ENCODE measurements around the gene JAKMIP1. TPM values are rescaled to one million over a fixed set of nuclear protein-coding genes. Genes with fewer than 3 reads are reported as not detected.
"Not testable (repeated sequence)": the region's sequence is repeated elsewhere in the genome, so short reads cannot be mapped to it uniquely, and the experiment has no call there.

JAKMIP1 gene
- total RNA-seq, 1 experiment from 2014 or later, result not detected

DNA sequence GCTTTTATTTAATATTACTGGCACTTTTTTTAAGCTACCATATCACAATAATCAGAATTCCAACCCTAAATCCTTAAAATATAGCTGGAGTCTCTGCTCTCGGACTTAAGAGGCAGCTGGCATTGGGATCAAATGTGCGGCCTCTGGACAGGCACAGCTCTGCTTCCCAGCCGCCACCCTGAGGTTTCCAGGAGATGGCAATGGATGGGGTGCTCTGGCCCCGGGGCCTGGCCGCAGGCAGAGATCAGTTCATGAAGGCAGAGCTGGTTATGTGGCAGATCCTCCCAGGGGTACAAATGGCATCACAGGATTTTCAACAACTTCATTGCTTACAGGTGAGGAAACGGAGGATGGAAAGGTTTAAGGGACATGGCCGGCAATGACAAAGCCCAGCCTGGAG, 57.8 kb downstream of the JAKMIP1 start:
- H3K9me3 Mint-ChIP-seq (ENCODE audit: unreplicated experiment), result peaks cover 19% of the 10 kb centered on the region
- no TSS peak for BruUV-seq (replicated peaks)
- intact Hi-C loops (cut with micrococcal nuclease), result no loop called here
- peaks cover 6% of the 10 kb centered on the region for H3K36me3 Mint-ChIP-seq (ENCODE audit: insufficient read depth, unreplicated experiment)
- DNase-seq (ENCODE audit: unreplicated experiment), result no peak
- no peaks in the 10 kb centered on the region for H3K27me3 Mint-ChIP-seq (ENCODE audit: insufficient read depth, unreplicated experiment)
- no peak overlapping the region for H3K4me3 Mint-ChIP-seq (ENCODE audit: unreplicated experiment)
- H3K4me1 Mint-ChIP-seq (ENCODE audit: insufficient read depth, unreplicated experiment), result no peaks in the 10 kb centered on the region
- POLR2A ChIA-PET, result no interaction called here
- no peak overlapping the region for H3K27ac Mint-ChIP-seq (ENCODE audit: low read depth, unreplicated experiment)
- CTCF ChIA-PET, result interaction anchor here (0.6 to 1.2 kb wide), 6 partner anchors 9 to 1958 kb away, joined by 3 to 5 read pairs (median 3); no protein-coding TSS in a partner anchor
- TF ChIP-seq, protein P1, sequence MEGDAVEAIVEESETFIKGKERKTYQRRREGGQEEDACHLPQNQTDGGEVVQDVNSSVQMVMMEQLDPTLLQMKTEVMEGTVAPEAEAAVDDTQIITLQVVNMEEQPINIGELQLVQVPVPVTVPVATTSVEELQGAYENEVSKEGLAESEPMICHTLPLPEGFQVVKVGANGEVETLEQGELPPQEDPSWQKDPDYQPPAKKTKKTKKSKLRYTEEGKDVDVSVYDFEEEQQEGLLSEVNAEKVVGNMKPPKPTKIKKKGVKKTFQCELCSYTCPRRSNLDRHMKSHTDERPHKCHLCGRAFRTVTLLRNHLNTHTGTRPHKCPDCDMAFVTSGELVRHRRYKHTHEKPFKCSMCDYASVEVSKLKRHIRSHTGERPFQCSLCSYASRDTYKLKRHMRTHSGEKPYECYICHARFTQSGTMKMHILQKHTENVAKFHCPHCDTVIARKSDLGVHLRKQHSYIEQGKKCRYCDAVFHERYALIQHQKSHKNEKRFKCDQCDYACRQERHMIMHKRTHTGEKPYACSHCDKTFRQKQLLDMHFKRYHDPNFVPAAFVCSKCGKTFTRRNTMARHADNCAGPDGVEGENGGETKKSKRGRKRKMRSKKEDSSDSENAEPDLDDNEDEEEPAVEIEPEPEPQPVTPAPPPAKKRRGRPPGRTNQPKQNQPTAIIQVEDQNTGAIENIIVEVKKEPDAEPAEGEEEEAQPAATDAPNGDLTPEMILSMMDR (IDR thresholded peaks at IDR 0.05; ENCODE audit: unreplicated experiment), result no peak

DNA sequence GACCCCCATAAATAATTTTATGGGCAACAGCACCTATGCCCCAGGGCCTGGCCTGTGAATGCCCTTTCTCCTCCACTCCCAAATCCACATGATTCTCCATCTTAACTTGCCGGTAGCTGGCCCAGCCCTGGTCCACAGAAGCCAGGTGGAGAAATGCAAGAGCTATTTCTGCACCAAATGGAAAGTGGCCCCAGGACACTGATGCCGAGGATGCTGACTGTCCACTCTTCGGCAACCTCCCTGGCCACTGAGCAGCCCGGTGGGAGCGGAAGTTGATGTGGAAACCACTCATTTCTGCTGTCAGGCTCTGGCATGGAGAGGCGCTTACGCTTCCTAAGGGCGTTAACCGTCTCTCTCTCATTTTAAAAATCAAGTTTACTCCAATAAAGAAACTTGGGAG, 58.8 kb downstream of the JAKMIP1 start:
- intact Hi-C loops (cut with micrococcal nuclease), result no loop called here
- no TSS peak for BruUV-seq (replicated peaks)
- no peaks in the 10 kb centered on the region for H3K27me3 Mint-ChIP-seq (ENCODE audit: insufficient read depth, unreplicated experiment)
- H3K27ac Mint-ChIP-seq (ENCODE audit: low read depth, unreplicated experiment), result no peak overlapping the region
- peaks cover 5% of the 10 kb centered on the region for H3K36me3 Mint-ChIP-seq (ENCODE audit: insufficient read depth, unreplicated experiment)
- ChIA-PET POLR2A (no interaction called here), CTCF (interaction anchor here (1.2 kb wide), 2 partner anchors 14 to 21 kb away, joined by 3 to 5 read pairs; no protein-coding TSS in a partner anchor)
- no peaks in the 10 kb centered on the region for H3K4me1 Mint-ChIP-seq (ENCODE audit: insufficient read depth, unreplicated experiment)
- TF ChIP-seq, protein P1 (IDR thresholded peaks at IDR 0.05; ENCODE audit: unreplicated experiment), result no peak
- no peak overlapping the region for H3K4me3 Mint-ChIP-seq (ENCODE audit: unreplicated experiment)
- DNase-seq (ENCODE audit: unreplicated experiment), result no peak
- peaks cover 23% of the 10 kb centered on the region for H3K9me3 Mint-ChIP-seq (ENCODE audit: unreplicated experiment)

DNA sequence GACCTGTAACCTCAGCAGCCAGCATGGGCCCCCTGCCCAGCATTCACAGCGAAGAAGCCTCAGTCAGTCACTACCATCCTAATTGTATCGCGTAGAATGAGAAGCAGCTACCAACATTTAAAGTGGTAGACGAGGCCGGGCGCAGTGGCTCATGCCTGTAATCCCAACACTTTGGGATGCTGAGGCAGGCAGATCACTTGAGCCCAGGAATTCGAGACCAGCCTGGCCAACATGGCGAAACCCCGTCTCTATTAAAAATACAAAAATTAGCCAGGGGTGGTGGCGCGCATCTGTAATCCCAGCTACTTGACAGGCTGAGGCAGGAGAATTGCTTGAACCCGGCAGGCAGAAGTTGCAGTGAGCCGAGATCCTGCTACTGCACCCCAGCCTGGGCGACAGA, 59.3 kb downstream of the JAKMIP1 start:
- not testable (repeated sequence) for H3K4me3 Mint-ChIP-seq (ENCODE audit: unreplicated experiment)

DNA sequence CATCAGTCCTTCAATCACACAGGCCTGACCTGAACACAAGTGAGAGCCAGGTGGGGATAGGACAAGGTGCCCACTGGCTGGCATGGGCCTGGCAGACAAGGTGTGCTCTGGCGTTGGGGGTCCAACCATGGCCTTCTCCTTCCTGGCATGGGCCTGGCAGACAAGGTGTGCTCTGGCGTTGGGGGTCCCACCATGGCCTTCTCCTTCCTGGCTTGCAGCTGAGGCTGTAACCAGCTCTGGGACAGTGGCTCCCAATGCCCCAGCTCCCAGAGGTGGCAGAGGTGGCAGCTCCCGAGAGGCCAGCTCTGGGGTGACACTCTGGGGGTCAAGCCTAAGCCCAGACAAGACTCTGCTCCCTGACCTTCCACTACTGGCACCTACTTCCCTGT, 62.6 kb downstream of the JAKMIP1 start:
- Mint-ChIP-seq H3K9me3 (ENCODE audit: unreplicated experiment) (peaks cover 27% of the 10 kb centered on the region), H3K4me3 (ENCODE audit: unreplicated experiment) (no peak overlapping the region), H3K27me3 (ENCODE audit: insufficient read depth, unreplicated experiment) (no peaks in the 10 kb centered on the region), H3K36me3 (ENCODE audit: insufficient read depth, unreplicated experiment) (no peaks in the 10 kb centered on the region), H3K4me1 (ENCODE audit: insufficient read depth, unreplicated experiment) (no peaks in the 10 kb centered on the region), H3K27ac (ENCODE audit: low read depth, unreplicated experiment) (no peak overlapping the region)
- TF ChIP-seq, protein P1 (IDR thresholded peaks at IDR 0.05; ENCODE audit: unreplicated experiment), result no peak
- CTCF ChIA-PET, result interaction anchor here (0.6 to 0.7 kb wide), 4 partner anchors 35 to 670 kb away, joined by 3 to 4 read pairs (median 4); no protein-coding TSS in a partner anchor
- intact Hi-C loops (cut with micrococcal nuclease), result no loop called here
- no TSS peak for BruUV-seq (replicated peaks)
- POLR2A ChIA-PET, result no interaction called here
- no peak for DNase-seq (ENCODE audit: unreplicated experiment)

More for the DNA sequence above, 59.3 kb downstream of the JAKMIP1 start:
- H3K9me3 Mint-ChIP-seq (ENCODE audit: unreplicated experiment), result peaks cover 21% of the 10 kb centered on the region
- H3K4me1 Mint-ChIP-seq (ENCODE audit: insufficient read depth, unreplicated experiment); intact Hi-C loops (cut with micrococcal nuclease); H3K27me3 Mint-ChIP-seq (ENCODE audit: insufficient read depth, unreplicated experiment); CTCF ChIA-PET; H3K27ac Mint-ChIP-seq (ENCODE audit: low read depth, unreplicated experiment); DNase-seq (ENCODE audit: unreplicated experiment); H3K36me3 Mint-ChIP-seq (ENCODE audit: insufficient read depth, unreplicated experiment); POLR2A ChIA-PET; BruUV-seq (replicated peaks): not testable (repeated sequence)
